NCI-H1105 treated with DMSO at 0.1 percent for 48 hours (cell line): ENCODE results near the gene DHX35.

Source experiments
- DNase-seq: peaks from one replicate; lab custom pipeline; 2025; lab: John Stamatoyannopoulos, UW

The DHX35 gene

GRCh38 chr20:39066471-39067242 is 104.5 kb downstream of the DHX35 start:
- DNase-seq, result no peak

DNA sequence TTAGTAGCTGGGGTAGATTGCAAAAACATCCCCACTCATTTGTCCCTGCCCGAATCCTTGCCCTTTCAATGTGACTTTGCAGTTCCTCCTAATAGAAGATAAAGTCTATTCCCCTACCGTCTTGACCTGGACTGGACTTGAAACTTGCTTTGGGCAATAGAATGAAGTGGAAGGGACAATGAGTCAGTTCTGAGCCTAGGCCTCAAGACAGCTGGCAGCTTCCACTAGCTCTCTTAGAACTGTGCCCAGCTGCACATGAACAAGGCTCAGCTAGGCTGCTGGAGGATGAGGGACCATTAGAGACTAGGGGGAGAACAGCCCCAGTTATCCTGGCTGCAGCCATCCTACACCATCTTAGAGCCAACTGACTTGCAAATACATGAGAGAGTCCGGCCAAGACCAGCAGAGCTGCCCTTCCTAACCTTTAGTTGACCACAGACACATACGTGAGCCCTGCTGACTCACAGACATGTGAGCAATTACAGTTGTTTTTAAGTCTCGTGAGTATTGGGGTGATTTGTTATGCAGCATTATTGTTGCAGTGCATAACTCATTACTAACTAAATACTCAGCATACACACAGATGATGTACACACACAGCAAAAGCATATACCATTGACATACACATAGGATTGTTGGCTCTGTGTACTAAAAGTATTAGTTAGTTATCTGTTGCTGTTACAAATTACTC is 105.5 kb downstream of the DHX35 start:
- DNase-seq, result no peak

- DNase-seq, result no peak
Measured at GRCh38 chr20:39069976-39070375, 107.8 kb downstream of the DHX35 start.

- DNase-seq, result no peak
Measured at GRCh38 chr20:39070484-39071231, 108.5 kb downstream of the DHX35 start.

DNA sequence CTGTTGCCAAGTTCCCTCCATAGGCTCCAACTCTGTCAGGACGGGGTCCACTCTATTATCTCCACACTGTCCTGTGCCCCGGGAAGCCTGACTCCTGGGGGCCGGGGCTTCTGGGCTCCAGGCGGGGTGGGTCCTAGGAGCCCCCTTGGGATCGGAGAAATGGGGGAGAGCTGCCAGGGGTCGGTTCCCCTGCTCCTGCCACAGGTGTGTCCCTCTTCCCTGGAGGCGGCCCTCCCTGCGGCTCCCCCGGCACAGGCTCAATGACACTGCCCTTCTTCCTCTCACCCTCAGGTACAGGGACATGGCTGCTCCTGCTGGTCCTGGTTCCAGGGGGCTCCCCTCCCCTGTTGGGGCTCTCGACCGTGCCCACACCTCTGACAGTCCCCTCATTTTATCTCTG is 110.0 kb downstream of the DHX35 start:
- no peak for DNase-seq

GRCh38 chr20:39072653-39073052 is 110.5 kb downstream of the DHX35 start:
- DNase-seq, result no peak

GRCh38 chr20:39075731-39076130 is 113.6 kb downstream of the DHX35 start:
- no peak for DNase-seq

DNA sequence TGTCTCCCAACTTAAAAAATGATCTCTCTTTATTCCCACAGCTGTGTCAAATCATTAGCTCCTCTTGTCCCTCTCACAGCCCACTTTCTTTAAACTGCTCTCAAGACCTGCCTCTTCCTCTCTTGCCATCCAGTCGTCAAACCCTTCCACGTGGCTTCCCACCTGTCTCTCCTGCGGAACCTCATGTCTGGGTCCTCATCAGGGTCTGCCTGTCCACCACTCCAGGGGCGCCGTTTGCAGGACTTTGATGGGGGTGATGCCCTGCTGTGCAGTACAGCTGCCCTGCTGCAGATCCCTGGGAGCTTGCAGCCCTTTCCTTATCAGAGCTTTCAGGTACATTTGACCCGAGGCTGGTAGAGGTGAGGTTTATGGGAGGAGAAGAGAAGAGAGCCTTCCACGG is 114.8 kb downstream of the DHX35 start:
- no peak for DNase-seq

DNA sequence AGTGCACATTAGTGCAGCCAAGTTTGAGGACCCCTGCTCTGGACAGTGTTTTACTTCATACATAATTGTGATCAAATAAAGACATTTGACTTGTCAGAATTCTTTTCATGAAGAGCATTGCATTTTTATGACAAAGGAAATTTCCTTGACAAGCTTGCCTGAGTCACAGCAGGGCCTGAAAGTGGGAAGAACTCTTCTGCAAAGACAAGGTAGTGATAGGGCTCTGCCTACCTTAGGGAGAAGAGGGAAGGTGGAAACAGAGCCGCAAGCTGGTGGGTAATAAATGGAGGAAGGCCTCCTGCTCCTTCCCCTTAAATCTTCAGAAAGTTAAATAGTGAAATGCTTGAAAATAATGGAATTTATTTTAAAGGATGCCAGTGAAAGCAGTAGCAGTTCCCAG is 118.2 kb downstream of the DHX35 start:
- DNase-seq, result no peak

- peak; percentile 54 for DNase-seq
Measured at GRCh38 chr20:39081255-39081654, 119.1 kb downstream of the DHX35 start.

GRCh38 chr20:39082622-39083398 is 120.7 kb downstream of the DHX35 start:
- no peak for DNase-seq

DNA sequence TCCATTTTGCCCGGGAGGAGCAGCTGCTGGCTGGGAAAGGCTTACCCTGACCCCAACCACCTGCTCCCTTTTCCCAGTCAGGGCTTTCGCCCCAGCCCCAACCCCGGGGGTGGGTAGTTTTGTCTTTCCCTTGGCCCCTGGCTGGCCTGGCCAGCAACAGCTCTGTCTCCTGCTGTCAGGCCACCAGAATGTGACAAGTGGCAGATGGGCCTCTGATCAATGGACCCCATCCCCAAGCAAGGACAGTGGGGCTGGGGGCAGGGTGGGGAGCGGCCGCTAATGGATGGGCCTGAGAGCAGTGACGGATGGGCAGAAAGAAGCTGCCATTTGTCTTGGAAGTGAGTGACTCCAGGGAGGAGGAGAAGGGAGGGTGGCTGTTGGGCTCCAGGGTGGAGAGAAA is 121.6 kb downstream of the DHX35 start:
- DNase-seq, result no peak

DNA sequence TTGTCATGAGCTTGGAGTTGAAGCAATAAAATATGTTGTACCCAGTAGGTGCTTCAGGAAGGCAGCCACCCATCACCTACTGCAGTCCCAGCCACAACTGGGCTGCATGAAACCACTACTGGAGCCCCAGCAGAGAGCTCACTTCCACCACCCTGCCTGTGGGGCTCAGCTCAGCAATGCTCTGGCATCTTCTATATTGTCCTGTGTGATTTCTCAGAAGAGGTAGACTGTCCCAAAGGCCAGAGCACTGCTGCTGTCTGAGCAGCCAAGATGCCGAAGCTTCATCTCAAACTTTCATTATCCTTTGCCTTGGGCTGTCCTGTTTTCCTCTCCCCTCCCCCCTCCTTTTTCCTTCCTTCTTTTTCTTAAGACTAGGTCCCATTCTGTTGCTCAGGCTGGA is 126.9 kb downstream of the DHX35 start:
- DNase-seq, result no peak
